ENCODE results near the gene EIF6.

The EIF6 gene

GRCh38 chr20:35303735-35304491 lies 19.3 kb upstream of the EIF6 start:
- Mint-ChIP-seq H3K27me3 (no peaks in the 10 kb centered on the region), H3K4me1 (ENCODE audit: low read depth) (peaks cover 58% of the 10 kb centered on the region), H3K36me3 (ENCODE audit: low read depth) (peaks cover 5% of the 10 kb centered on the region), H3K4me3 (no peak overlapping the region), H3K27ac (peak overlapping the region; percentile 43), H3K9me3 (no peaks in the 10 kb centered on the region)

- H3K4me3 Mint-ChIP-seq, result no peak overlapping the region
- no peaks in the 10 kb centered on the region for H3K9me3 Mint-ChIP-seq
- H3K27ac Mint-ChIP-seq, result no peak overlapping the region
- H3K4me1 Mint-ChIP-seq (ENCODE audit: low read depth), result peaks cover 56% of the 10 kb centered on the region
- H3K36me3 Mint-ChIP-seq (ENCODE audit: low read depth), result peaks cover 5% of the 10 kb centered on the region
- H3K27me3 Mint-ChIP-seq, result no peaks in the 10 kb centered on the region
Measured at GRCh38 chr20:35303382-35303734, 18.8 kb upstream of the EIF6 start.

- no peak overlapping the region for H3K4me3 Mint-ChIP-seq
- H3K27ac Mint-ChIP-seq, result no peak overlapping the region
- H3K36me3 Mint-ChIP-seq (ENCODE audit: low read depth), result peaks cover 5% of the 10 kb centered on the region
- H3K9me3 Mint-ChIP-seq, result no peaks in the 10 kb centered on the region
- no peaks in the 10 kb centered on the region for H3K27me3 Mint-ChIP-seq
- peaks cover 53% of the 10 kb centered on the region for H3K4me1 Mint-ChIP-seq (ENCODE audit: low read depth)
Measured at GRCh38 chr20:35302421-35303335, 18.1 kb upstream of the EIF6 start.

GRCh38 chr20:35301426-35301825 lies 16.9 kb upstream of the EIF6 start:
- no peaks in the 10 kb centered on the region for H3K27me3 Mint-ChIP-seq
- H3K36me3 Mint-ChIP-seq (ENCODE audit: low read depth), result peaks cover 1% of the 10 kb centered on the region
- H3K27ac Mint-ChIP-seq, result no peak overlapping the region
- H3K4me1 Mint-ChIP-seq (ENCODE audit: low read depth), result peaks cover 41% of the 10 kb centered on the region
- no peak overlapping the region for H3K4me3 Mint-ChIP-seq
- H3K9me3 Mint-ChIP-seq, result no peaks in the 10 kb centered on the region

- no peaks in the 10 kb centered on the region for H3K27me3 Mint-ChIP-seq
- peaks cover 33% of the 10 kb centered on the region for H3K4me1 Mint-ChIP-seq (ENCODE audit: low read depth)
- H3K27ac Mint-ChIP-seq, result no peak overlapping the region
- H3K4me3 Mint-ChIP-seq, result no peak overlapping the region
- H3K9me3 Mint-ChIP-seq, result no peaks in the 10 kb centered on the region
- no peaks in the 10 kb centered on the region for H3K36me3 Mint-ChIP-seq (ENCODE audit: low read depth)
Measured at GRCh38 chr20:35300469-35301262, 16.1 kb upstream of the EIF6 start.

GRCh38 chr20:35299780-35300179 lies 15.2 kb upstream of the EIF6 start:
- Mint-ChIP-seq H3K9me3 (no peaks in the 10 kb centered on the region), H3K27ac (no peak overlapping the region), H3K27me3 (no peaks in the 10 kb centered on the region), H3K36me3 (ENCODE audit: low read depth) (no peaks in the 10 kb centered on the region), H3K4me3 (no peak overlapping the region), H3K4me1 (ENCODE audit: low read depth) (peaks cover 24% of the 10 kb centered on the region)

- Mint-ChIP-seq H3K36me3 (ENCODE audit: low read depth) (no peaks in the 10 kb centered on the region), H3K27ac (no peak overlapping the region), H3K4me1 (ENCODE audit: low read depth) (peaks cover 9% of the 10 kb centered on the region), H3K4me3 (no peak overlapping the region), H3K9me3 (no peaks in the 10 kb centered on the region), H3K27me3 (no peaks in the 10 kb centered on the region)
Measured at GRCh38 chr20:35298264-35298663, 13.7 kb upstream of the EIF6 start.

GRCh38 chr20:35297740-35298139 lies 13.2 kb upstream of the EIF6 start:
- Mint-ChIP-seq H3K4me1 (ENCODE audit: low read depth) (peaks cover 4% of the 10 kb centered on the region), H3K36me3 (ENCODE audit: low read depth) (no peaks in the 10 kb centered on the region), H3K4me3 (no peak overlapping the region), H3K27ac (no peak overlapping the region), H3K9me3 (no peaks in the 10 kb centered on the region), H3K27me3 (no peaks in the 10 kb centered on the region)

- no peak overlapping the region for H3K27ac Mint-ChIP-seq
- no peaks in the 10 kb centered on the region for H3K9me3 Mint-ChIP-seq
- no peaks in the 10 kb centered on the region for H3K36me3 Mint-ChIP-seq (ENCODE audit: low read depth)
- H3K4me1 Mint-ChIP-seq (ENCODE audit: low read depth), result no peaks in the 10 kb centered on the region
- H3K27me3 Mint-ChIP-seq, result no peaks in the 10 kb centered on the region
- no peak overlapping the region for H3K4me3 Mint-ChIP-seq
Measured at GRCh38 chr20:35297155-35297554, 12.6 kb upstream of the EIF6 start.

GRCh38 chr20:35296101-35296554 lies 11.6 kb upstream of the EIF6 start:
- H3K27ac Mint-ChIP-seq, result no peak overlapping the region

GRCh38 chr20:35295674-35296073 lies 11.1 kb upstream of the EIF6 start:
- Mint-ChIP-seq H3K9me3 (no peaks in the 10 kb centered on the region), H3K27ac (no peak overlapping the region), H3K36me3 (ENCODE audit: low read depth) (no peaks in the 10 kb centered on the region), H3K27me3 (no peaks in the 10 kb centered on the region), H3K4me3 (no peak overlapping the region), H3K4me1 (ENCODE audit: low read depth) (no peaks in the 10 kb centered on the region)

More at GRCh38 chr20:35296101-35296554, 11.6 kb upstream of the EIF6 start:
- H3K27me3 Mint-ChIP-seq, result no peaks in the 10 kb centered on the region
- H3K9me3 Mint-ChIP-seq, result no peaks in the 10 kb centered on the region
- H3K4me3 Mint-ChIP-seq, result no peak overlapping the region
- no peaks in the 10 kb centered on the region for H3K36me3 Mint-ChIP-seq (ENCODE audit: low read depth)
- no peaks in the 10 kb centered on the region for H3K4me1 Mint-ChIP-seq (ENCODE audit: low read depth)

- H3K27ac Mint-ChIP-seq, result no peak overlapping the region
- H3K4me3 Mint-ChIP-seq, result no peak overlapping the region
- H3K27me3 Mint-ChIP-seq, result no peaks in the 10 kb centered on the region
- no peaks in the 10 kb centered on the region for H3K9me3 Mint-ChIP-seq
- no peaks in the 10 kb centered on the region for H3K36me3 Mint-ChIP-seq (ENCODE audit: low read depth)
- H3K4me1 Mint-ChIP-seq (ENCODE audit: low read depth), result no peaks in the 10 kb centered on the region
Measured at GRCh38 chr20:35295058-35295457, 10.5 kb upstream of the EIF6 start.

GRCh38 chr20:35294293-35294685 lies 9.7 kb upstream of the EIF6 start:
- H3K36me3 Mint-ChIP-seq (ENCODE audit: low read depth), result no peaks in the 10 kb centered on the region
- no peaks in the 10 kb centered on the region for H3K4me1 Mint-ChIP-seq (ENCODE audit: low read depth)
- H3K4me3 Mint-ChIP-seq, result no peak overlapping the region
- no peaks in the 10 kb centered on the region for H3K9me3 Mint-ChIP-seq
- no peak overlapping the region for H3K27ac Mint-ChIP-seq
- H3K27me3 Mint-ChIP-seq, result no peaks in the 10 kb centered on the region

GRCh38 chr20:35293303-35294292 lies 9.0 kb upstream of the EIF6 start:
- Mint-ChIP-seq H3K27me3 (no peaks in the 10 kb centered on the region), H3K9me3 (no peaks in the 10 kb centered on the region), H3K36me3 (ENCODE audit: low read depth) (no peaks in the 10 kb centered on the region), H3K4me3 (no peak overlapping the region), H3K27ac (no peak overlapping the region), H3K4me1 (ENCODE audit: low read depth) (no peaks in the 10 kb centered on the region)

All from stimulated activated naive CD8-positive, alpha-beta T cell treated with anti-CD3 and anti-CD28 coated beads, Interleukin-15, Interleukin-2, amounts not matched to agents 100 ng/mL and 50 ng/mL, for 24 hours (primary cell).